ENCODE results near the gene CDH23.

GRCh38 chr10:71440506-71441035 is 43.9 kb downstream of the CDH23 start:
- TF ChIP-seq, protein P1, sequence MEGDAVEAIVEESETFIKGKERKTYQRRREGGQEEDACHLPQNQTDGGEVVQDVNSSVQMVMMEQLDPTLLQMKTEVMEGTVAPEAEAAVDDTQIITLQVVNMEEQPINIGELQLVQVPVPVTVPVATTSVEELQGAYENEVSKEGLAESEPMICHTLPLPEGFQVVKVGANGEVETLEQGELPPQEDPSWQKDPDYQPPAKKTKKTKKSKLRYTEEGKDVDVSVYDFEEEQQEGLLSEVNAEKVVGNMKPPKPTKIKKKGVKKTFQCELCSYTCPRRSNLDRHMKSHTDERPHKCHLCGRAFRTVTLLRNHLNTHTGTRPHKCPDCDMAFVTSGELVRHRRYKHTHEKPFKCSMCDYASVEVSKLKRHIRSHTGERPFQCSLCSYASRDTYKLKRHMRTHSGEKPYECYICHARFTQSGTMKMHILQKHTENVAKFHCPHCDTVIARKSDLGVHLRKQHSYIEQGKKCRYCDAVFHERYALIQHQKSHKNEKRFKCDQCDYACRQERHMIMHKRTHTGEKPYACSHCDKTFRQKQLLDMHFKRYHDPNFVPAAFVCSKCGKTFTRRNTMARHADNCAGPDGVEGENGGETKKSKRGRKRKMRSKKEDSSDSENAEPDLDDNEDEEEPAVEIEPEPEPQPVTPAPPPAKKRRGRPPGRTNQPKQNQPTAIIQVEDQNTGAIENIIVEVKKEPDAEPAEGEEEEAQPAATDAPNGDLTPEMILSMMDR (conservative IDR thresholded peaks at IDR 0.05; ENCODE audit: low read depth, low read length) = no peak
- TF ChIP-seq EZH2 (IDR thresholded peaks at IDR 0.05; ENCODE audit: low read length, unreplicated experiment) (no peak), EZH2phosphoT487 (IDR thresholded peaks at IDR 0.05; ENCODE audit: borderline replicate concordance, low read length) (no peak)
